ENCODE measurements around the gene FNIP2.
"Not testable (repeated sequence)": the region's sequence is repeated elsewhere in the genome, so short reads cannot be mapped to it uniquely, and the experiment has no call there.

FNIP2 gene

DNA sequence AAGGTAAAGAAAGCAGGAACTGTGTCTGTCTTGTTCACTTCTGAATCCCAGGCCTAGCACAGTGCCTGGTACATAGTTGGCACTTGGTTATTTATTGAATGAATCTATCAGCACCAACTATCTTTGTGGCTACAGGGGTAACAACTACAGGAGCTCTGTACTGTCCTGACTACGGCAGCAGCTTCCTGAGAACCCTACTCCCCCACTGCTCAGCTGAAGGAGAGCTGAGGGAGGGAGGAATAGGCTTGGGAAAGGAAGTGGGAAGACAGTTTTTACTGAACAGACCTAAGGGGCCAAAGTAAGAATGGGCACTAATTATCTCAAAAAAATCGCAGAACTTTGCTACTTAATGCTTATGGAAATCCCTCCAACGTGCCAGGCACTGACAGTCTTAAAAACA is 178.0 kb downstream of the FNIP2 start:
- H3K4me3 ChIP-seq (ENCODE audit: low read depth, low read length): no peak overlapping the region

DNA sequence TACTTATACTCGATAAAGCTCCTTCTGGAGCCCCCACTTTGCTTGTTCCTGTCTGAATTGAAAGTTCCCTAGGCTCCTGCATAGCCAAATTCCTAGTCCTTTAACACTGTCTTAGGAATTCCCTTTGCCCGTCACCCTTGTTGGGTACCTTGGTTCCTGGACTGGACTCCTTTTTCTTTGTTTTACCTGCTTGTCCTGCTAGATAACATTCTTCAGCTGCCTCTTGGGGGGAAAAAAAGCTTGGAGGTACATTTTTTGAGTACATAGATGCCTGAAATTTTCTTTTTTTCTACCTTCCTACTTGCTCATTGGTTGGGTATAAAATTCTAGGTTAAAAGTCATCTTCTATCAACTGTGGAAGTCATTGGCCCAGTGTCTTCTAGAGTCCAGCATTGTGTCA is 179.2 kb downstream of the FNIP2 start:
- no peak overlapping the region for H3K4me3 ChIP-seq (ENCODE audit: low read depth, low read length)

- H3K4me3 ChIP-seq (ENCODE audit: low read depth, low read length): no peak overlapping the region
Observed at GRCh38 chr4:158949099-158949498, 180.3 kb downstream of the FNIP2 start.

DNA sequence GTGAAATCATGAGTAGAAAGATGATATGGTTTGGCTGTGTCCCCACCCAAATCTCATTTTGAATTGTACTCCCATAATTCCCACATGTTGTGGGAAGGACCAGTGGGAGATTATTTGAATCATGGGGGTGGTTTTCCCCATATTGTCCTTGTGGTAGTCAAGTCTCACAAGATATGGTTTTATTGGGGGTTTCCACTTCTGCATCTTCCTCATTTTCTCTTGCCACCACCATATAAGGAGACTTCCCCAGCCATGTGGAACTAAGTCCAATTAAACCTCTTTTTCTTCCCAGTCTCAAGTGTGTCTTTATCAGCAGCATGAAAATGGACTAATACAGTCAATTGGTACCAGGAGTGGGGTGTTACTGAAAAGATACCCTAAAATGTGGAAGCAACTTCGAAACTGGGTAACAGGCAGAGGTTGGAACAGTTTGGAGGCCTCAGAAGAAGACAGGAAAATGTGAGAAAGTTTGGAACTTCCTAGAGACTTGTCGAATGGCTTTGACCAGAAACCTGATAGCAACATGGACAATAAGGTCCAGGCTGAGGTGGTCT is 183.5 kb downstream of the FNIP2 start:
- not testable (repeated sequence) for H3K4me3 ChIP-seq (ENCODE audit: low read depth, low read length)

GRCh38 chr4:158956345-158956744 is 187.5 kb downstream of the FNIP2 start:
- not testable (repeated sequence) for H3K4me3 ChIP-seq (ENCODE audit: low read depth, low read length)

DNA sequence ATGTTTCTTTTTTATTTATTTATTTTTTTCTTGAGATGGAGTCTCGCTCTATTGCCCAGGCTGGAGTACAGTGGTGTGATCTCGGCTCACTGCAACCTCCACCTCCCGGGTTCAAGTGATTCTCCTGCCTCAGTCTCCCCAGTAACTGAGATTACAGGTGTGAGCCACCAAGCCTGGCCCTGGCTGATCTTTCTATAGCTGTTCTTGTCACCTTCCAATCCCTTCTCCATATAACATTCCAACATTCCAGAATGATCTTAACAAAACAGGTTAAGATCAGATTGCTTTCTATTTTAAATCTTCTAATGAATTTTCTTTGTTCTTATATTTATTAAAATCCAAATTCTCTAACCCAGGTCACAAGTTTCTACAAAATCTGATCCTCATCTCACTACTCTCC is 188.1 kb downstream of the FNIP2 start:
- H3K4me3 ChIP-seq (ENCODE audit: low read depth, low read length): not testable (repeated sequence)

Measured in iPS-11a (cell line).